Neural progenitor cell (in vitro differentiated cells): ENCODE results near the gene GRB2. TPM values are rescaled to one million over a fixed set of nuclear protein-coding genes. Genes with fewer than 3 reads are reported as not detected.
A peak's percentile ranks its signal among the peaks of the same experiment; 100 is the strongest.

ENCODE experiments used
- DNase-seq: peaks from one replicate; pipeline ENCODE4 v3.0.0-alpha.2; 2016; ENCODE audit warnings: low spot score
- H2AFZ ChIP-seq: fragments of 200-600 bp; sonication (generic); replicated peaks from 2 replicates; pipeline ENCODE4 v1.6.1; 2016; ENCODE audit warnings: antibody characterized with exemption
- H3F3A ChIP-seq: fragments of 200-600 bp; sonication (generic); 2 replicates; pipeline ENCODE4 v1.6.1; 2016; ENCODE audit warnings: antibody characterized with exemption, low read depth
- H3K27ac ChIP-seq: fragments of 200-600 bp; sonication (generic); 2 replicates; pipeline ENCODE4 v1.5.1; 2016; ENCODE audit warnings: mild to moderate bottlenecking
- H3K27me3 ChIP-seq: fragments of 200-600 bp; sonication (generic); 2 replicates; pipeline ENCODE4 v1.6.1; 2016; ENCODE audit warnings: mild to moderate bottlenecking, moderate library complexity
- H3K36me3 ChIP-seq: fragments of 200-600 bp; sonication (generic); 2 replicates; pipeline ENCODE4 v1.5.1; 2016
- H3K4me1 ChIP-seq: fragments of 200-600 bp; sonication (generic); 2 replicates; pipeline ENCODE4 v1.6.1; 2016; ENCODE audit warnings: mixed run types
- H3K4me2 ChIP-seq: fragments of 200-600 bp; sonication (generic); 2 replicates; pipeline ENCODE4 v1.6.1; 2016
- H3K4me3 ChIP-seq: fragments of 200-600 bp; sonication (generic); 2 replicates; pipeline ENCODE4 v1.5.1; 2016
- H3K79me2 ChIP-seq: fragments of 200-600 bp; sonication (generic); 2 replicates; pipeline ENCODE4 v1.6.1; 2016; ENCODE audit warnings: low read depth
- H3K9ac ChIP-seq: fragments of 200-600 bp; sonication (generic); 2 replicates; pipeline ENCODE4 v1.6.1; 2016
- H3K9me3 ChIP-seq: fragments of 200-600 bp; sonication (generic); 2 replicates; pipeline ENCODE4 v1.5.1; 2016; ENCODE audit warnings: low read depth
- H4K20me1 ChIP-seq: fragments of 200-600 bp; sonication (generic); 2 replicates; pipeline ENCODE4 v1.6.1; 2016; ENCODE audit warnings: low read depth
- H3K27ac Mint-ChIP-seq: 3 replicates; pipeline ENCODE4 v1.8.0; 2021; ENCODE audit warnings: mixed read lengths
- H3K27me3 Mint-ChIP-seq: 2 replicates; pipeline ENCODE4 v1.8.0; 2022; ENCODE audit warnings: low read depth, mild to moderate bottlenecking, inconsistent platforms, moderate library complexity, mixed read lengths; ENCODE audit not compliant: insufficient read depth
- H3K36me3 Mint-ChIP-seq: 3 replicates; pipeline ENCODE4 v1.8.0; 2021; ENCODE audit warnings: mixed read lengths
- H3K4me1 Mint-ChIP-seq: 3 replicates; pipeline ENCODE4 v1.8.0; 2021; ENCODE audit warnings: mixed read lengths
- H3K4me3 Mint-ChIP-seq: 3 replicates; pipeline ENCODE4 v1.8.0; 2021; ENCODE audit warnings: mild to moderate bottlenecking, moderate library complexity, mixed read lengths
- H3K9me3 Mint-ChIP-seq: 3 replicates; pipeline ENCODE4 v1.8.0; 2020; ENCODE audit warnings: mixed read lengths
- EZH2 ChIP-seq: fragments of 200-600 bp; sonication (generic); IDR thresholded peaks from 2 replicates; pipeline ENCODE4 v1.6.1; 2017; ENCODE audit warnings: antibody characterized with exemption, mild to moderate bottlenecking, moderate library complexity
- EZH2phosphoT487 ChIP-seq: fragments of 200-600 bp; sonication (generic); IDR thresholded peaks from 2 replicates; pipeline ENCODE4 v1.6.1; 2017; ENCODE audit warnings: antibody characterized with exemption
- total RNA-seq: library from RNA; depleted of rRNA; stranded (reverse); fragments of >200 nt; gene quantifications from 2 replicates; pipeline ENCODE4 v1.2.3, GENCODE V29; 2015; ENCODE audit warnings: low replicate concordance
- TF ChIP-seq, protein P1 (sequence below): fragments of 200-600 bp; sonication (generic); IDR thresholded peaks from 2 replicates; pipeline ENCODE4 v1.5.1; 2017; ENCODE audit warnings: antibody characterized with exemption, mild to moderate bottlenecking

The GRB2 gene
- total RNA-seq, 1 donor from 2014 or later, result 72.5 TPM

DNA sequence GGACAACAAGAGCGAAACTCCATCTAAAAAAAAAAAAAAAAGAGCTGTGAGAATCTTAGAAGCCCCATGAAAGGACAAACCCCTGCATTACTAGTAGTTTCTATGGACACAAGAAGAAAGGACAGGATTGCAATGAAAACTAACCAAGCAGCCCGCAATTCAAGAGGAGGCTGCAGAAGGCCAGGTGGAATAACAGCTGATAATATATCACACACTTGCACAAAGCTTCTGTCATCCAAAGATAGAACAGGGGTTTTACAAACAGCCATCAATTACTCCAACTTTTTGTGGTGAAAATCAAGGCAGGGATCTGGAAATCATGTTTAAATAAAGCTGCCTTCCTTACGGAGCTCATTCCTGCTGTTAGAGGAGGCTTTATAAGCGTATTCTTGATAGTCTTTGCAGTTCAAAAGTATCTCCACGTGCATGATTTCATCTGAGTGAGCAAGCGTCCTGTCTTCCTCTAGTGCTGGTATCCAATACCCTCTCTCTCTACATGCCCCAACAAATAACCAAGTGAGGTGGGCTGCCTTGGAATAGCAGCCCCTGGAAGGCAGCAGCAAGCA lies 27.8 kb upstream of the GRB2 start:
- Mint-ChIP-seq H3K27ac (peak overlapping the region; percentile 68), H3K9me3 (no peaks in the 10 kb centered on the region), H3K4me1 (peaks cover 30% of the 10 kb centered on the region), H3K4me3 (no peak overlapping the region), H3K27me3 (no peaks in the 10 kb centered on the region), H3K36me3 (no peaks in the 10 kb centered on the region)
- no peak overlapping the region for H3K4me3 ChIP-seq
- TF ChIP-seq, protein P1, sequence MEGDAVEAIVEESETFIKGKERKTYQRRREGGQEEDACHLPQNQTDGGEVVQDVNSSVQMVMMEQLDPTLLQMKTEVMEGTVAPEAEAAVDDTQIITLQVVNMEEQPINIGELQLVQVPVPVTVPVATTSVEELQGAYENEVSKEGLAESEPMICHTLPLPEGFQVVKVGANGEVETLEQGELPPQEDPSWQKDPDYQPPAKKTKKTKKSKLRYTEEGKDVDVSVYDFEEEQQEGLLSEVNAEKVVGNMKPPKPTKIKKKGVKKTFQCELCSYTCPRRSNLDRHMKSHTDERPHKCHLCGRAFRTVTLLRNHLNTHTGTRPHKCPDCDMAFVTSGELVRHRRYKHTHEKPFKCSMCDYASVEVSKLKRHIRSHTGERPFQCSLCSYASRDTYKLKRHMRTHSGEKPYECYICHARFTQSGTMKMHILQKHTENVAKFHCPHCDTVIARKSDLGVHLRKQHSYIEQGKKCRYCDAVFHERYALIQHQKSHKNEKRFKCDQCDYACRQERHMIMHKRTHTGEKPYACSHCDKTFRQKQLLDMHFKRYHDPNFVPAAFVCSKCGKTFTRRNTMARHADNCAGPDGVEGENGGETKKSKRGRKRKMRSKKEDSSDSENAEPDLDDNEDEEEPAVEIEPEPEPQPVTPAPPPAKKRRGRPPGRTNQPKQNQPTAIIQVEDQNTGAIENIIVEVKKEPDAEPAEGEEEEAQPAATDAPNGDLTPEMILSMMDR, result no peak
- TF ChIP-seq EZH2phosphoT487 (no peak), EZH2 (no peak)
- H3F3A ChIP-seq, result peaks cover 5% of the 10 kb centered on the region
- H3K9me3 ChIP-seq, result no peaks in the 10 kb centered on the region
- no peak overlapping the region for H3K27ac ChIP-seq
- H3K9ac ChIP-seq, result no peak overlapping the region
- no peak overlapping the region for H3K4me2 ChIP-seq
- no peaks in the 10 kb centered on the region for H4K20me1 ChIP-seq
- no peaks in the 10 kb centered on the region for H3K79me2 ChIP-seq
- no peaks in the 10 kb centered on the region for H3K27me3 ChIP-seq
- no peak overlapping the region for H2AFZ ChIP-seq
- H3K4me1 ChIP-seq, result peaks cover 7% of the 10 kb centered on the region
- no peaks in the 10 kb centered on the region for H3K36me3 ChIP-seq
- DNase-seq, result no peak

DNA sequence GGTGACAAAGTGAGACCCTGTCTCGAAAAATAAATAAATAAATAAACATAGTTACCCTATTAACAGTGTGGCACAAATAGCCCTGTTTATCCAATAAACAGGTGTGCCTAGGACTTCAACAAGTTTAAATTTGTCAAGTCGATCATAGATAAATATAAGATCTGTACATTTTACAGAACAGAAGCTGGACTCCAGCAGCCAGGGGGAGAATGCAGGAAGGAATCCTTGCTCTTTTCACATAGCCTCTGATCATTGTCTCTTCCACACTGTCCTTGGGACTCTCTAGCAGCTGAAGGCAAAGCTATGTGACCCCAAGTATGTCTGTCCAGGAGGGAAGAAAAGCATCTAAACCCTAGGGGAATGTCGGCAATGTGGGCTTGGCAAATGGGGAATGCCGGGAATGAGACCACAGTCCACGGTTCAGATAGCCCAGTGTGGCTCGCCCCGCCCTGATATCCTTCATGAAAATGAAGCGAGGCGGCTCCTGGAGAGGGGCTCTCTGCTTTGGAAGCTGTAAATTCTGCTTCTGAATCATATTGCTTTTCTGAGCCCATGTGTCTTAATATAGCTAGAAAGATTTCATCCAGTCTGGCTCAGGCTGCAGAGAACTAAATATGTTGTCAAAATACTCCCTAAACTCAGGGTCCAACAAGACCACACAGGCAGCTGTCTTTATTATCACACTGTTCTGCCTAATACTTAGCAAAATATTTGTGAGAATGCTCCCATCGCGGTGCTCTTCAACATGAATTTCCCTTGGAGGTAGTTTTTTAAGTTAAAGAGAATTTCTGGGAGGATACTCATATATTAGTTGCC lies 24.9 kb upstream of the GRB2 start:
- peak overlapping the region; percentile 28 for H3K4me2 ChIP-seq
- no peaks in the 10 kb centered on the region for H3K9me3 ChIP-seq
- no peaks in the 10 kb centered on the region for H3K9me3 Mint-ChIP-seq
- peaks cover 5% of the 10 kb centered on the region for H3F3A ChIP-seq
- peaks cover 4% of the 10 kb centered on the region for H3K27me3 Mint-ChIP-seq
- H3K27ac ChIP-seq, result peak overlapping the region; percentile 82
- peaks cover 37% of the 10 kb centered on the region for H3K4me1 Mint-ChIP-seq
- TF ChIP-seq EZH2 (no peak), EZH2phosphoT487 (no peak)
- TF ChIP-seq, protein P1, result no peak
- no peaks in the 10 kb centered on the region for H3K27me3 ChIP-seq
- peak overlapping the region; percentile 8 for H2AFZ ChIP-seq
- H3K4me1 ChIP-seq, result peaks cover 10% of the 10 kb centered on the region
- no peaks in the 10 kb centered on the region for H3K36me3 ChIP-seq
- no peak overlapping the region for H3K4me3 ChIP-seq
- DNase-seq, result peak; percentile 87
- H3K4me3 Mint-ChIP-seq, result peak overlapping the region; percentile 17
- H3K27ac Mint-ChIP-seq, result no peak overlapping the region
- H3K79me2 ChIP-seq, result no peaks in the 10 kb centered on the region
- no peaks in the 10 kb centered on the region for H4K20me1 ChIP-seq
- H3K36me3 Mint-ChIP-seq, result no peaks in the 10 kb centered on the region
- no peak overlapping the region for H3K9ac ChIP-seq

DNA sequence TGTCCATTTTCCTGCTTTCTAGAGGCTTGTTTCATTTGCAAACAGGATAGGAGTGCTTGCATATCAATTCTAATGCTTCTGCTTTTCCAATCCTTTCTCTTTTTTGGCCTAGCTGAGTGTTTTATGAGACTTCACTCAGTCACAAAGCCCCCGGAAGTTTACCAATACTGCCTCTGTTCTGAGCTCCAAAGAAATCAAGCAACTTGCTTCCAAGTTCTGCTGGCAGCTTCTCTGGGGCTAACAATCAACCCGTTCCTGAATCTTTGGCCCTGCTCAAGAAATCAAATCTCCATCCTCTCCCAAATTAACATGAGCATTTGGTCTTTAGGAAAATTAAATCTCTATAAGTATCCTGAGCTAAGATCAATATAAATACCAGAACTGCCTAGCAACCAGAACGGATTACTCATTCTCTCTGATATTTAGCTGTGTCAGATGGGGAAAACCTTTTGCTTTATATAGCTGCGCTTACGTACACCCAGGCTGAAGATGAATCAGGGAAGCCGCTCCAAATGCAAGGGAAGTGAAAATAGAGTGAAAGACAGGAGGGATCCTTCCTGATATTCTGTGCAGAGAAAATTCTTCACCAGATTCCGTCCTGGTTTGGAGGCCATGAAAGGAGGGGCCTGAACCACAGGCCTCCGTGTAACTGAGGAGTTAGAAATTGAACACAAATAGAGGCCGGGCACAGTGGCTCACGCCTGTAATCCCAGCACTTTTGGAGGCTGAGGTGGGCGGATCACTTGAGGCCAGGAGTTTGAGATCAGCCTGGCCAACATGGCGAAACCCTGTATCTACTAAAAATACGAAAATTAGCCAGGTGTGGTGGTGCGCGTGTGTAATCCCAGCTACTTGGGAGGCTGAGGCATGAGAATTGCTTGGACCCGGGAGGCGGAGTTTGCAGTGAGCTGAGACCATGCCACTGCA lies 23.3 kb upstream of the GRB2 start:
- Mint-ChIP-seq H3K27ac (peak overlapping the region; percentile 96), H3K4me1 (peaks cover 37% of the 10 kb centered on the region), H3K36me3 (no peaks in the 10 kb centered on the region), H3K4me3 (no peak overlapping the region), H3K9me3 (no peaks in the 10 kb centered on the region), H3K27me3 (peaks cover 4% of the 10 kb centered on the region)
- H3K27me3 ChIP-seq, result no peaks in the 10 kb centered on the region
- H3K36me3 ChIP-seq, result no peaks in the 10 kb centered on the region
- no peak overlapping the region for H3K4me3 ChIP-seq
- H3K27ac ChIP-seq, result no peak overlapping the region
- H3K9me3 ChIP-seq, result no peaks in the 10 kb centered on the region
- no peak overlapping the region for H3K4me2 ChIP-seq
- no peak for TF ChIP-seq EZH2
- no peak for TF ChIP-seq EZH2phosphoT487
- TF ChIP-seq, protein P1, result no peak
- no peaks in the 10 kb centered on the region for H4K20me1 ChIP-seq
- peaks cover 5% of the 10 kb centered on the region for H3F3A ChIP-seq
- no peak overlapping the region for H3K9ac ChIP-seq
- no peak for DNase-seq
- H3K4me1 ChIP-seq, result peaks cover 10% of the 10 kb centered on the region
- H3K79me2 ChIP-seq, result no peaks in the 10 kb centered on the region
- peak overlapping the region; percentile 76 for H2AFZ ChIP-seq
